DND-41 (cell line): ENCODE data around the gene FLVCR2.

ENCODE experiments used
- ATAC-seq: fragments of 200-7000 bp; cut with Tn5 transposase; 3 replicates; pipeline ENCODE4 v1.9.1; 2021; ENCODE audit warnings: low read depth; ENCODE audit not compliant: insufficient read depth
- DNase-seq: peaks from one replicate; pipeline ENCODE4 v3.0.0-alpha.2; 2020
- H2AFZ ChIP-seq: 2 replicates; pipeline ENCODE4 v1.6.0; 2012; ENCODE audit warnings: low read depth, low read length
- H3K27ac ChIP-seq: 2 replicates; pipeline ENCODE4 v1.5.1; 2012; ENCODE audit warnings: low read length, inconsistent platforms
- H3K27me3 ChIP-seq: fragments of 200-600 bp; sonication (generic); 2 replicates; pipeline ENCODE4 v1.6.0; 2012; ENCODE audit warnings: low read length, mild to moderate bottlenecking, inconsistent platforms; ENCODE audit not compliant: insufficient read depth, poor library complexity
- H3K36me3 ChIP-seq: 2 replicates; pipeline ENCODE4 v1.5.1; 2012; ENCODE audit warnings: low read length, inconsistent platforms; ENCODE audit not compliant: insufficient read depth
- H3K4me1 ChIP-seq: 2 replicates; pipeline ENCODE4 v1.5.1; 2012; ENCODE audit warnings: mild to moderate bottlenecking, low read length; ENCODE audit not compliant: insufficient read depth
- H3K4me2 ChIP-seq: 2 replicates; pipeline ENCODE4 v1.6.0; 2012; ENCODE audit warnings: mild to moderate bottlenecking, moderate library complexity, low read length, inconsistent platforms; ENCODE audit not compliant: insufficient read depth
- H3K4me3 ChIP-seq, 2 experiments: fragments of 200-600 bp in 1 of 2; shearing (Covaris generic) in 1 of 2; 2 replicates each; pipeline ENCODE4 v1.5.1; 2012 to 2016; ENCODE audit warnings: inconsistent platforms in 2 of 2, low read length in 2 of 2, mild to moderate bottlenecking in 2 of 2, low read depth in 1 of 2, moderate library complexity in 1 of 2
- H3K79me2 ChIP-seq: 2 replicates; pipeline ENCODE4 v1.6.0; 2012; ENCODE audit warnings: low read length, inconsistent platforms; ENCODE audit not compliant: insufficient read depth
- H3K9ac ChIP-seq: 2 replicates; pipeline ENCODE4 v1.6.0; 2012; ENCODE audit warnings: low read depth, mild to moderate bottlenecking, inconsistent platforms, low read length, moderate library complexity
- H3K9me3 ChIP-seq: 2 replicates; pipeline ENCODE4 v1.5.1; 2012; ENCODE audit warnings: low read length, moderate library complexity, mild to moderate bottlenecking, inconsistent platforms; ENCODE audit not compliant: insufficient read depth, severe bottlenecking
- H4K20me1 ChIP-seq: 2 replicates; pipeline ENCODE4 v1.6.0; 2012; ENCODE audit warnings: low read length; ENCODE audit not compliant: insufficient read depth
- CTCF ChIP-seq: IDR thresholded peaks from 2 replicates; pipeline ENCODE4 v1.5.1; 2012; ENCODE audit warnings: borderline replicate concordance, low read length, moderate library complexity, mild to moderate bottlenecking; ENCODE audit not compliant: poor library complexity, severe bottlenecking; ENCODE audit errors: extremely low read depth
- EZH2 ChIP-seq: IDR thresholded peaks from 3 replicates; pipeline ENCODE4 v1.6.1; 2012; ENCODE audit warnings: borderline replicate concordance, low read depth, mild to moderate bottlenecking, moderate library complexity, low read length, inconsistent platforms; ENCODE audit not compliant: severe bottlenecking

The FLVCR2 gene

GRCh38 chr14:75626396-75626795 is 48.0 kb downstream of the FLVCR2 start:
- Histone ChIP-seq H3K4me2 (no peak overlapping the region), H4K20me1 (no peaks in the 10 kb centered on the region), H3K4me3 (no peak overlapping the region), H3K27me3 (peaks cover 26% of the 10 kb centered on the region), H3K9ac (no peak overlapping the region), H3K79me2 (no peaks in the 10 kb centered on the region), H3K36me3 (no peaks in the 10 kb centered on the region), H3K9me3 (no peaks in the 10 kb centered on the region), H3K27ac (no peak overlapping the region), H3K4me1 (no peaks in the 10 kb centered on the region), H2AFZ (no peak overlapping the region)
- no peak for ATAC-seq
- TF ChIP-seq CTCF (no peak), EZH2 (no peak)
- no peak for DNase-seq

GRCh38 chr14:75626863-75627262 is 48.4 kb downstream of the FLVCR2 start:
- TF ChIP-seq EZH2 (no peak), CTCF (no peak)
- ATAC-seq, result no peak
- H3K4me2 ChIP-seq, result no peak overlapping the region

GRCh38 chr14:75627406-75627805 is 49.0 kb downstream of the FLVCR2 start:
- ATAC-seq (no peak), DNase-seq (no peak)
- Histone ChIP-seq H3K4me2 (no peak overlapping the region), H3K9ac (no peak overlapping the region), H3K9me3 (no peaks in the 10 kb centered on the region), H3K27ac (no peak overlapping the region), H3K27me3 (peaks cover 27% of the 10 kb centered on the region), H3K4me3 (no peak overlapping the region), H3K4me1 (no peaks in the 10 kb centered on the region), H4K20me1 (no peaks in the 10 kb centered on the region), H3K36me3 (no peaks in the 10 kb centered on the region), H3K79me2 (no peaks in the 10 kb centered on the region), H2AFZ (no peak overlapping the region)
- TF ChIP-seq CTCF (no peak), EZH2 (no peak)

More at GRCh38 chr14:75626863-75627262, 48.4 kb downstream of the FLVCR2 start:
- no peak for DNase-seq
- Histone ChIP-seq H3K27me3 (peaks cover 24% of the 10 kb centered on the region), H3K36me3 (no peaks in the 10 kb centered on the region), H2AFZ (no peak overlapping the region), H3K9ac (no peak overlapping the region), H3K4me1 (no peaks in the 10 kb centered on the region), H3K9me3 (no peaks in the 10 kb centered on the region), H3K4me3 (no peak overlapping the region), H3K27ac (no peak overlapping the region), H3K79me2 (no peaks in the 10 kb centered on the region), H4K20me1 (no peaks in the 10 kb centered on the region)

- no peak overlapping the region for H3K9ac ChIP-seq
- no peak for ATAC-seq
- H3K4me3 ChIP-seq, result no peak overlapping the region
- H4K20me1 ChIP-seq, result no peaks in the 10 kb centered on the region
- H3K36me3 ChIP-seq, result no peaks in the 10 kb centered on the region
- H2AFZ ChIP-seq, result no peak overlapping the region
- no peak overlapping the region for H3K4me2 ChIP-seq
- TF ChIP-seq CTCF (no peak), EZH2 (no peak)
- no peak overlapping the region for H3K27ac ChIP-seq
- peaks cover 27% of the 10 kb centered on the region for H3K27me3 ChIP-seq
- H3K9me3 ChIP-seq, result no peaks in the 10 kb centered on the region
- no peaks in the 10 kb centered on the region for H3K4me1 ChIP-seq
- no peak for DNase-seq
- H3K79me2 ChIP-seq, result no peaks in the 10 kb centered on the region
These were observed 50.4 kb downstream of the FLVCR2 start for GRCh38 chr14:75628816-75629215.
